GM12801 (cell line): ENCODE results near the gene KIF26B.

ENCODE experiments used
- TF ChIP-seq, protein P1 (sequence below): IDR thresholded peaks from one replicate; pipeline ENCODE4 v1.5.1; 2011; ENCODE audit warnings: control low read depth; ENCODE audit not compliant: insufficient read length; ENCODE audit errors: extremely low read depth

KIF26B gene

DNA sequence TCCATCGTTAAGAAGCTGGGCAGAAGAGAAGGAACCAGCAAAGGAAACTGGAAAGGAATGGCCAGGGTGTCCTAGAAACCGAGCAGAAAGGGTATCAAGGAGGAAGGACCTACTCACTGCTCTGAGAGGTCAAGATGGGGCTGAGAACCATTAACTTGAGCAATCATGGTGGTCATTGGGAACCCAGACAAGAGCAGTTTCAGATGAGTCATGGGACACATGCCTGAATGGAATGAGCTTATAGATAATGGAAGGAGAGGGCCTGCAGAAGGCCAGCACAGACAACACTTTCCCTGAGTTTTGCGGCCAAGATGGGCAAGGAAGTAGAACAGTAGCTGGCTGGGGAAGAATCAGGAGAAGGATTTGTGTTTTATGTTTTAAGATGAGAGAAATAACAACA is 383.2 kb downstream of the KIF26B start:
- TF ChIP-seq, protein P1, sequence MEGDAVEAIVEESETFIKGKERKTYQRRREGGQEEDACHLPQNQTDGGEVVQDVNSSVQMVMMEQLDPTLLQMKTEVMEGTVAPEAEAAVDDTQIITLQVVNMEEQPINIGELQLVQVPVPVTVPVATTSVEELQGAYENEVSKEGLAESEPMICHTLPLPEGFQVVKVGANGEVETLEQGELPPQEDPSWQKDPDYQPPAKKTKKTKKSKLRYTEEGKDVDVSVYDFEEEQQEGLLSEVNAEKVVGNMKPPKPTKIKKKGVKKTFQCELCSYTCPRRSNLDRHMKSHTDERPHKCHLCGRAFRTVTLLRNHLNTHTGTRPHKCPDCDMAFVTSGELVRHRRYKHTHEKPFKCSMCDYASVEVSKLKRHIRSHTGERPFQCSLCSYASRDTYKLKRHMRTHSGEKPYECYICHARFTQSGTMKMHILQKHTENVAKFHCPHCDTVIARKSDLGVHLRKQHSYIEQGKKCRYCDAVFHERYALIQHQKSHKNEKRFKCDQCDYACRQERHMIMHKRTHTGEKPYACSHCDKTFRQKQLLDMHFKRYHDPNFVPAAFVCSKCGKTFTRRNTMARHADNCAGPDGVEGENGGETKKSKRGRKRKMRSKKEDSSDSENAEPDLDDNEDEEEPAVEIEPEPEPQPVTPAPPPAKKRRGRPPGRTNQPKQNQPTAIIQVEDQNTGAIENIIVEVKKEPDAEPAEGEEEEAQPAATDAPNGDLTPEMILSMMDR = no peak

DNA sequence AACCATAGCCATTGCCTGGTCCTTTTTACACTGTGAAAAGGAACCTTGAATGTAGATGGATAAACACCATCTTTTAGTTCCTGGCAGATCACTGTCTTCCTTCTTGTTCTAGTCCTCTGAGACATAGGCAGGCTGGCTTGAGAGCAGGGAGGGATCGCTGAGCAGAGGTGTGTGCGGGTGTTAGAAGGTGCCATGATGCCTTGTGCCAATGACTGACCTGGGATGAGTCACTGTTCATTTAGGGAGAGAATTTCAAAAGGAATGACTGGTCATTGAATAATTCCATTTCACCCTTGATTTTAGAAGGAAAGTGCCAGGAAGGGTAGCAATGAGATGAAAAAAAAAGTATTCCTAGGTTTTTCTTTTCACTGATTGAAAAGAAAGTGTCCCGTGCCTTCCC is 383.9 kb downstream of the KIF26B start:
- TF ChIP-seq, protein P1 = no peak

DNA sequence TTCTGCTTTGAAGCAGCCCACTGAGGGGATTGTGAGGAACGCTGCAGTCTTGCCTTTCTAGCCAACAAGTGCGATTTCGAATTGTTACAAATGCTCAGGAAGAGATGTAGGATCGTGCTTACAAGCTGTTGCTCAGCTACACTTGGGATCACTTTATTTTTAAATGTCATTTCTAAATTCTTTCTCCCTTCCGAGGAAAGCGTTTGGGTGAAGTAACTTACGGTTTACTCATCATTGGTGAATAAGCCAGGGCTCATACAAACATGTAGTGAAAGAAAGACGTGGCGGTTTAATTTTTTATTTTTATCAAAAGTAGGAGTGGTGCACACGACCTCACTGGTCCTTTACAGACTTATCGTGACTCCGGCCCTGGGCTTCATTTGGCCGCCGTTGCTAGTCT is 386.6 kb downstream of the KIF26B start:
- TF ChIP-seq, protein P1 = no peak

DNA sequence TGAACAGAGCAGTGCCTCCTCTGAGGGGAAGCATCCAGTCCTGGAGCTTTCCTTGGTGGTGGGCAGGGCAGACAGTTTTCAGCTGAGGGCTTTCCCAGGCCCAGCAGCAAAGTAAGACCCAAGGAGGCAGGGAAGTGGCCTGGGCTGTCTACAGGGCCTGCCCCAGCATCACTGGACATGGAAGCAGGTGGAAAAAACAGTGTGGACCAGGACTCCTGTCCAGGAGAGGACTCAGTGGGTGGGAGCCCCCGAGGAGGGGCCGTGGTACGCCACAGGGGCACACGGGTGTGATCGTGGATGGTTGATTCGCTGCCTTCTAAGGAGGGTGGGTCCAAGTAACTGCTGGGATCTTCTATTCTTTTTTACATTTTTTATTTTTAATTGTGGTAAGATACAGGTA is 387.6 kb downstream of the KIF26B start:
- TF ChIP-seq, protein P1 = no peak

DNA sequence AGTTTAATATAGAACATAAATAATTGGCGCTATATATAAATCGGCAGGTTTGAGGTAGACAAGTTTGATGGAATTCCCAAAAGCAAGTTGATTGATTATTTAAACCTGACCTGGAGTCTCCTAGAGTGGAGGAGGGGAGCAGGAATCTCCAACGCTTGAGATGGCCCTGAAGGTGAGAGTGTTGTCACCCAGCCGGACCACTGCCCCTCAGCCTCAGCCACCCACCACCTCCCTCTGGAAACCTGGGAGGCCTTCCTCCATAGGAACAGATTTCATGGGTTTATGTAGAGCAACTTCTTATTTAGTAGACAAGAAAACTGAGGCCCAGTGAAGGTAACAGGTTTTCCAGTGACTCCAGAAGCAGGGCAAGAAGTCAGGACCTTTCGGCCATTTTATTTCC is 389.5 kb downstream of the KIF26B start:
- TF ChIP-seq, protein P1 = no peak

DNA sequence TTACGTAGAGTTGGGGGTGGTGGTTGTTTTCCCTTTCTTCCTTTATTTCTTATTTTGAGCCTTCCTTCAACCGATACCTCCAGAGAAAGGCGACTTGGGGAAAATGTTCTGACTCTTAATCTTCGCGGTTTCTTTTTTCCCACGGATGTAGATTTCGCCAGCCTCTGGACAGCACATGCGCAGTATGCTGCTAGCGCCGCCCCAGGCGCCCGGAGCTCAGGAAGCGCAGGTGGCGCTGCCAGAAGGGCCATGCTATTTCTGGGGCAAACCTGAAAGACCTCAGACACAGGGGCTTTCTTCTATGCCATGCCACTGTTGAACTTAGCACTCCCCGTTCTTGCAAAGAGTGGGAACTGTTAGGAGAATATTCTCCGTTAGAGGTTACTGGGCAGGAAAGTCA is 392.1 kb downstream of the KIF26B start:
- TF ChIP-seq, protein P1 = no peak

DNA sequence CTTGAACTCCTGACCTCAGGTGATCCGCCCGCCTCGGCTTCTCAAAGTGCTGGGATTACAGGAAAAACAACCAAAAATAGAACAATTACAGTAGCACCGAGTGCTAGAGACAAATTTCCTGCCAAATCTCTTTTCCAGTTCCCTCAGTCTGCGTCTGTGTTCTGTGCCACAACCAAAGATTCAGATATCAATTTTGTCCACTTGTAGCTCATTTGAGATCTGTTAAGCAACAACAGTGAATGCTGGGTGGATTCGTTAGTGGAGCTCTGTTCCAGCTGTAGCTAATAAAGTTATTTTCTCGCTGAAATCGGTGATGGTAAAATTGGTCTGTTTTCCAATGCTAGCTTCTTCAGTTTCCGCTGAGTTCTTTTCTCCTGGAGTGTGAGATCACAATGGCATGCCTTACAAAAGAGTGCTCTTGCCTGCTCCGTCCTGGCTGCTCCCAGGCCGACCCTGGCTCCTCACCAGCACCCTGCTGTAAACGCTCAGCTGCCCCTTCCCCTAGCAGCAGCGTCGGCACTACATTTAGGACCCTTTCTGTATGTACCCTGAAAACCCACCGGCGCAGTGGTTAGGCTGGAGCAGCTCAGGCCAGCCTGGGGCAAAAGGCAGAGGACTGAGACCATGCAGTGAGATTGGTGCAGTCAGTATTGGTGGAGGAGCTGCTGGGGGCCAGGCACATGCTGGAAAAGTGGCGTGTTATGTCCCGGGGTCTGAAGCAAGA is 395.4 kb downstream of the KIF26B start:
- TF ChIP-seq, protein P1 = no peak
